GM19035 (cell line): ENCODE data around the gene FOXD4L5.
"Not testable (repeated sequence)": the region's sequence is repeated elsewhere in the genome, so short reads cannot be mapped to it uniquely, and the experiment has no call there.

Experiments
- ATAC-seq: cut with Tn5 transposase; IDR thresholded peaks from one replicate; pipeline ENCODE4 v1.9.1; 2021; ENCODE audit not compliant: unreplicated experiment

The FOXD4L5 gene

GRCh38 chr9:65285109-65285508, at the start of gene FOXD4L5:
Gene FOXD4L5, minus strand, starts transcription at chr9:65285209. Its CDS starts 832 bp downstream, at chr9:65284377.
- ATAC-seq, result not testable (repeated sequence)

GRCh38 chr9:65283943-65284342, 1.1 kb downstream of the FOXD4L5 start:
- not testable (repeated sequence) for ATAC-seq

GRCh38 chr9:65282976-65283375, 2.0 kb downstream of the FOXD4L5 start:
- not testable (repeated sequence) for ATAC-seq
